ENCODE measurements around the gene ABTB2.

The ABTB2 gene

DNA sequence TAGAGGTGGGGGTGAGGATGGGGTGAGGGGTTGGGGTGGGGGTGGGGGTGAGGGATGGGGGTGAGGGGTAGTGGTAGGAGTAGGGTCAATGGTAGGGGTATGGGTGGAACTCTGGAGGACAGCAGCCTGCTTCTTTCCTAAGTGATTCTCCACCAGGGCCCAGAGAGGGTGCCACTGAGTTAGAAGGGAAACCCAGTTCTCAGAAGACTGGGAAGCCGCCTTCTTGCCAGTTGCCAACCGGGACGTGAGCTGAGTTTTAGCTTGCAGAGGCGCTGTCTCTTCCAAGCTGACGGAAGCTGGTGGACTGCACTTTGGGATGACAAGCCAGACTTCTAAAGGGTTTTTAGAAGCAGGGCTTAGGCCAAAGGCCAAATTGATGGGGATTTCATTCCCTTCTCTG, 148.0 kb downstream of the ABTB2 start:
- DNase-seq (ENCODE audit: low read depth): no peak

DNA sequence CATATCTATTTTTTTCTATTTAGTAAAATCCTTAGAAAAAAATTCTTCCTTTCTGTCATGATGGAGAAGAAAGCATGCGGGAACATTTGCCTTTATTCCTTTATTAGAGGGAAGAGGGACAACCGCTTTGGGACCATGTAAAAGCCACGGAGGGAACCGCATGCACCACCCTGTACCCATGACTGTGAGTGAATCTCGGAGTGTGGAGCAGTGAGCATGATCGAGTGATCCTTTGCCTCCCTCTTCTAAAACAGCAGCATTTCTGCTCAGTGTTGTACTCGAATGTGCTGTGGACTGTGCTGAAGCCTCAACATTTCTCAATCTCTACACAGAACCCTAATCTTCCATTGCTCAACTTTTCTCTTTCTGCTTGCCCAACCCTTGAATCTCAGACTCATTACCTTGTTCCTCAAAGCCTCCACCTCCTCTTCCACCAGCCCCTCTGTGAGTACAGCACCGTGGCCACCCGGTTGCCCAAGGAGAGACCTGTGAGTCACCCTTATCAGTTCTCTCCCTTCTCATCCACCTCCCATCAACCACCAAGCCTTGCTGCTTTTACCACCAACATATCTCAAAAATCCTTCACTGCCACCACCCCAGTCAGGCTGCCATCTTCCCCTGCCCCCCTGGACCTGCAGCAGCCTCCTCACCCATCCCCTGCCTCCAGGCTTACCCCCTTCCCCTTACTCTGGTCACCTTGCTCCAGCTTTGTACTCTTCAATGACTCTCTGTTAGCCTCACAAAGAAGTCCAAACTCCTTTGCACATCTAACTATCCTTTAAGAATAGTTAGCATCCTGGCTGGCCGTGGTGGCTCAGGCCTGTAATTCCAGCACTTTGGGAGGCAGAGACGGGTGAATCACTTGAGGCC, 149.3 kb downstream of the ABTB2 start:
- DNase-seq (ENCODE audit: low read depth): no peak

DNA sequence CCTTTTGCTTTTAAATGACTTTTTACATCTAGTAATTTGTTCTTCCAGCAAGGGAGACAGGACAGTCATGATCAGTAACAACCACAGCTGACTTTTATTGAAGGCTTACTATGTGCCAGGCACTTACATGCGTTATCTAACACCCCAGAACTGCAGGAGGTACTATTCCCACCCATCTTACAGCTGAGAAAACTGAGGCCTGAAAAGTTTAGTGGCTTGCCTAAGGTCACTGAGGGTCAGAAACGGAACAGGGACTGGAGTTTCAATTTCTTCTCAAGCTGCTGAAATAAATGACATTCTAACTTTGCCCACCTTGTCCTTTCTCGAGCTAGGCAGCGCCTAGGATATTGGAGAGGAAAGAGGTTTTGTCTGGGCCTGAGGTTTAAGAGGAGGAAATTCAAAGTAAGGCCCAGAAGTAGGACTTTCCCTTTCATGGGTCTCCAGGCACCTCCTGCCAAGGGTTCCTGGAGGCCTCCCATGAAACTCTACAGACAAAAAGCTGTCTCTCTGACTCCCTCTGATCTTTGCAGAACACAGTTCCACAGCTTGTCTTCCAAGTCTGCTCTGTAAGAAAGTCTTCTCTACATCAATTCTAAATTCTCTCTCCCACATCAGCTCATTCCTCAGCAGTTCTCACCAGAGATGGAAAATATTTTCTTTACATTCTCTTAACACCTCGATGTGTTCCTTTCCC, 150.2 kb downstream of the ABTB2 start:
- no peak for DNase-seq (ENCODE audit: low read depth)

DNA sequence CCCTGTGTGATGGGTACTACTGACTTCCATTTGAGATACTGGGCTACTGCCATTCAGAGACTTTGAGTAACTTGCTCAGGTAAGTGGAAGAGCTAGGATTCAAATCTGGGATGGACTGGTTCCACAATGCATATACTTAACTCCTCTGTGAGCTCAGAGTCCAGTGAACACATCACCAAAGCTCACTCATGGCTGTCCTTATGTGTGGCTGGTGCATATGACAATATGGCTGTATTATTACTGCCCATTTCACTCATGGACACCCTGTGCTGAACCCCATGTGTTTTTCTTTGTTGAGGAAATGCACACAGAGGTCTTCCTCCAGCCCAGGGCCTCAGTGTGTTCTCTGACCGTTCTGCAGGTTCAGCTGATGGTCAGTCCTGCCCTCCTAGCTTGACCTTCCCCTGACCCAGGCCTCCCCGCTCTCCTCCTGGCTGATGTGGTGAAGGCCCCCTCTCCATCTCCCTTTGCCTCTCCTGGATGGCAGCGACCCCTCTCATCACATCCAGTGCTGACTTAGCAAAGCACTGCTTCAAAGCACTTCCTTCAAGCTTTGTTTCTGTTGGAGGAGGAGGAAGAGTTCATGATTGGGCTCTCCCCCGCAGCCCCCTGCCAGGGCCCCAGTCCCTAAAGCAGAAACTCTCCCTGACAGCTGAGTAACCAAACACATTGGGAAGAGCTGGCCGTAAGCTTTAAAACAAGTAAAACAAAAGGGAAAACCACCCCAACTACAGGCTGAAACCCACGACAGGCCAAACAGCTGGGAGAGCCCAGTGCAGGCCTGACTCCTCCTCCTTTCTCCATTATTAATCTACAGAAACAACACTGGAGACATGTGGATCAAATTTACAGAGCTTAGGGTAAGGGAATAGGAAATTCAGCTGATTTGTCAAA, 151.2 kb downstream of the ABTB2 start:
- DNase-seq (ENCODE audit: low read depth): no peak

DNA sequence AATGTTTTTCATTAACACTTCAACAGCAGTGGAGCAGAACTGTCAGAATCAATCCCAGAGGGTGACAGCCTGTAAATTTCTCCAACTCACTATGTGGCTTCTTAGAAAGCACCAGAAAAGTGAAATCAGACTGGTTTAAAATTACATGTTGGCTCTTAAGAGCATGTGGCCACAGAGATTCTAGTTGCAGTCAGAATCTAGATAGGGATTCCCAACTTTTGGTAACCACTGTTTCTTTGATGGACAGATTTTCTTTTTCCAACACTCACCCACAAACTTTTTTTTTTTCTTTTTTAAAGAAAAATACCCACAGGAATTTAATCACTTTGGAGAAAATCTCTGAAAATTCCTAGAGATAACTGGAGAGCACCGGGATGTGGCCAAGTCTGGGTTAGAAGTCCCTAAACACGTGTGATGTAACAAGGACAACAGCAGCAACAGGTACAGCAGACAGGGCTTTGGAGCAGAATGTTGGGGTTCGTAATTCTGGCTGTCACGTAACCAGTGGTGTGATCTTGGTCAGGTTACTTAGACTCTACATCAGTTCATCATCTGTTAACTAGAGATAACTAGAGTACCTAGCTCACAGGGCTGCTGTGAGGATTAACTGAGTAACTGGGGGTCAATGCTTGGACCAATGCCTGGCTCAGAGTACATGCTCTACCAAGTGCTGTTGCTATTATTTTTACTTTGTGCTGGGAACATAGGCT, 152.3 kb downstream of the ABTB2 start:
- DNase-seq (ENCODE audit: low read depth): no peak

DNA sequence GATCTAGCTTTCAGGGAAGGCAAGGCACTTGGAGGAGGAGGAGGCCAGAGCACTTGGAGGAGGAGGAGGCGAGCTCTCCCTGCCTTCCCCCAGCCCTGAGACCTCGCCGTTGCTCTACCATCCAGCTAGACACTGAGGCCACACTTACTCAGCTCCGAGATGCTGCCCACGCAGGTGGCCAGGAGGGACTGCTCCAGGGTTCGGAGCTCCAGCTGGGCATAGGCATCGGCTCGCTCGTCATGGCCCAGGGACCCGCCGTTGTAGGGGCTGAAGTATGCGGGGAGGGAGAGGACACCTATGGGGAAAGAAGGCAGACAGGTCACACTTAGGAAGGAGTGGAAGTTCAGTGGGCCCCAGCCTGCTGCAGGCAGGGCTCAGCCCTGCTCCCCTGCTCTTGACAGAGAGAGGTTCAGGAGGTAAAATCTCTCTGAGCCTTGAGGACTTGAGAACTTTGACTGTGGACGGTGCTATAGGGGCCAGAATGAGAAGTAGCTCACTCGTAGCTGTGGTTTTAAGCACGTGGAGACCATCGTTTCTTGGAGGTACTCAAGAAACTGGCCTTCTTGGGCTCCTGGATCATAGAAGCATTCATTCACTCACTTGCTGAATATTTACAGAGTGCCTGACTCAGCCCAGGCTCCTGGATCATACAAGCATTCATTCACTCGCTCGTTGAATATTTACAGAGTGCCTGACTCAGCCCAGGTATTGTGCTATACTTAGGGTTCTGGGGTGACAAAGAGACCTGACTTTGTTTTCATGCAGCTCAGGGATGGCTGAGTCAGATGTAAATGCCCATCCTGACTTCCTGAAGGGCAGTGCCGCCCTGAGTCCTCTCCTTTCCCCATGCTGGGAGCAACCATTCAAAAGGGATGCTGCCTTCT, 153.2 kb downstream of the ABTB2 start:
- DNase-seq (ENCODE audit: low read depth): no peak

DNA sequence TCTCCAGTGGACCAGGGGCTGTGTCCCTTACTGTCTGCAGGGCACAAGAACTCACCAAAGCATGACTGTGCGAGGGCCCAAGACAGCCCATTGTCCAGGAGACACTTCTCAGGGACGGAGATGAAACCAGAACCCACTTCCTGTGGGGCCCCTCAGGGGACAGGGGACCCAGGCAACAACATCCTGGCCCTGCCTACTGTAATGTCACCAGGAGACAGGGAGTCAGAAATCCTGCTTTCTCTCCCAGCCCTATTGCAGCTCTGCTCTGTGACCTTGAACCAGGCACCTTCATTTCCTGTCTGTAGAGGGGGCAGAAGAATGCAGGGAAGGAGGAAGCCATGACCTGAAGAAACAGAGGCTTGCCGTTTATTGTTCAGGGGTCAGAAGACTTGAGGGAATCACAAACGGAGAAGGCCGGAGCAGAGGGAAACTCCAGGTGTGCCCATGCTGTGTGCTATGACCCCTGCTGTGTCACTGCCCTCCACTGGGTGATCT, 154.4 kb downstream of the ABTB2 start:
- no peak for DNase-seq (ENCODE audit: low read depth)

DNA sequence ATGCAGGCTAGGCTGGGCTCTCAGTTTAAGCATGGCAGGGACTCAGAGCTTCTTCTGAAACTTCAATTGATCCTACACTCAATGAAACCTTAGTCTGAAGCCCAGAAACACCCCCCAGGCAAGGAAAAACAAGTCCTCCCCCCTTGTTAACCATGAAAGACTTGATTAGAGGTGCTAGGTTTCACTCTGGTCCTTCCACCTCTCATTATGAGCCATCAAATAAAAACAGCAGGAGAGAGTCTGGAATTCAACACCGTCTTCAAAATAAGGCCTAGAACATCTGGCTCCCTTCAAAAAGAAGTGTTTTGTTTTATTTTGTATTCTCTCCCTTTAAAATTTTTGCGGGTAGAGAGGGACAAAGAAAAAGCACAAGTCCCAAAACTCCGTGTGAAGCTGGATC, 156.7 kb downstream of the ABTB2 start:
- no peak for DNase-seq (ENCODE audit: low read depth)

DNA sequence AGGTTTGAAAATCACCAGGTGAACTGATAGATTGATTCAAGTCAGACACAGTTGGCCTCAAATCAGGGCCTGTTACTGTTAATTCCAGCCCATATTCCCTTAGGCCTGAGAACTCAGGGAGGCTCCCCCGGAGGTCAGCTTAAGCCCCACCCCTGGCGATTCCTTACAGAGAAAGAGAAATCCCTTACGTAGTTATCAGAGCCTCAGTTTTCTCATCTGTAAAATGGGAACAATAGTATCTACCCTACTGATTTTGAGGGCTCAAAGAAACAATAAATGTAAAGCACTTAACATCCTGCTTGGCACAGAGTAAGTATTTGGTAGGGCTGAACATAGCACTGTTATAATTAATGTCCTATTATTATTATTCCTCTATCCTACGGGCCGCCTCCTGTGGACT, 158.3 kb downstream of the ABTB2 start:
- no peak for DNase-seq (ENCODE audit: low read depth)

DNA sequence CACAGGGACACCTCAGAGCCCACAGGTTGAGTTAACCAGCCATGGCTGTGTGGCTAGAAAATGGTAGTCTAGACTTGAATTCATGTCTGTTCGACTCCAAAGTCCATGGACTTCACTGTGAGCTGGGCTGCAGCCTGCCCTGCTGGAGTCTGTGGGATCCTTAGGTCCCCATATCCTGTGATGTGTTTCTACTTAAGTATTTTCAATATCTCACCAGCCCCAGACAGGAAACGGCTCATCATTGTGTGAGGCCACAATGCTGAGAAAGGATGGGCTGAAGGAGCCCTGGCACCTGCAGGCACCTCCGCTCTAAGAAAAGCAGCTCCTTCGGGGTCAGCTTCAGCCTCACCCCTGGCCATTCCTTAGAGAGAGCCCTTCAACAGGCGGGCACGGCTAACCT, 159.3 kb downstream of the ABTB2 start:
- DNase-seq (ENCODE audit: low read depth): no peak

DNA sequence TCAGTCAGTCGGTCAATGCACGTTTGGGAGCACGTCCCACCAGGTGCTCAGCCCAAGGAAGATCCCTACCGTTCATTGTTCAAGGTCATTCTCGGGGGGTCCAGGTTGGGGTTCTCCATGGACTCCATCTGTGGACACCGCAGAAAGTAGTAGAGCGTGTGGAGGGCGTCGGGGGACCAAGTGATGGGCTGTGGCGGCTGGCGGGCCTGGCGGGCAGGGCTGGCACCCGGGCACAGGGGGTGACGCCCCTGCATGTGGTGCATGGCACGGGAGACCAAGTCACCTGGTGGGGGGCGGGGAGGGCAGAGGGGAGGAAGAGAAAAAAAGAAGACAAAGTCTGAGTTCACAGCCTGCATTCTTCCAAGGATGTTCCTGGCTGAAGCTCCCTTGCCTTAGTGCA, 160.6 kb downstream of the ABTB2 start:
- no peak for DNase-seq (ENCODE audit: low read depth)

DNA sequence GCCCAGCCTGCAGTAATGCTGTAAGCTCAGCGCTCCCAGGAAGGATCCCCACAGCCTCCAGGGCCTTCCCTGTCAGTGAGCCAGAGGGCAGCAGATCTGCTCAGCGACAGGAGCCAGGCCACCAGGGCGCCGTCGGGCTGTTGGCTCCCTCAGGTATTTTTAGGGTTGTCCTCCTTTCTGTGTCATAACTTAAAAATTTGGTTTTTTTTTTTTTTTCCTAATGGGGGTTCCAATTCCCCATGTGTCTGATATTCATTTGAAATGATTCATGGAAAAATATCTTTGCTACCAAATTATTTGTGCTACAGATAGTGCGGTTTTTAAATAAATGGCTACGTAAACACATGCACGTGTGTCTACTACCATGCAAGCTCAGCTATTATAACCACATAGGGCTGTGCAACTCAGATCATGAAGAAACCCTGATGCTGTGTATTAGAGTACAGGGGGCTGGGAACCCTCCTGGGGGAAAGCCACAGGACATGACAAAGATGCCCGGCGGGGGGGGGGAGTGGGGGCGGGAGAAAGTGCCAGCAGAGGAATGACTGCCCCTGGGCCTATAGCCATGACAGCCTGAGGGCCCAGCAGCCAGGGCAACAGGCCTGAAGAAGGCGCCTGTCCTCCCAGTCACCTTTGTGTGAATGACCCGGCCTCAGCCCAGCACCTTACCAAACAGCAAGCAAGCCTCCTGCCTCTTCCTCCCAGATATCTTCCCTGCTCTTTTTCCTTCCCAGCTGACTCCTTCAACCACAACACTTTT, 163.1 kb downstream of the ABTB2 start:
- no peak for DNase-seq (ENCODE audit: low read depth)

DNA sequence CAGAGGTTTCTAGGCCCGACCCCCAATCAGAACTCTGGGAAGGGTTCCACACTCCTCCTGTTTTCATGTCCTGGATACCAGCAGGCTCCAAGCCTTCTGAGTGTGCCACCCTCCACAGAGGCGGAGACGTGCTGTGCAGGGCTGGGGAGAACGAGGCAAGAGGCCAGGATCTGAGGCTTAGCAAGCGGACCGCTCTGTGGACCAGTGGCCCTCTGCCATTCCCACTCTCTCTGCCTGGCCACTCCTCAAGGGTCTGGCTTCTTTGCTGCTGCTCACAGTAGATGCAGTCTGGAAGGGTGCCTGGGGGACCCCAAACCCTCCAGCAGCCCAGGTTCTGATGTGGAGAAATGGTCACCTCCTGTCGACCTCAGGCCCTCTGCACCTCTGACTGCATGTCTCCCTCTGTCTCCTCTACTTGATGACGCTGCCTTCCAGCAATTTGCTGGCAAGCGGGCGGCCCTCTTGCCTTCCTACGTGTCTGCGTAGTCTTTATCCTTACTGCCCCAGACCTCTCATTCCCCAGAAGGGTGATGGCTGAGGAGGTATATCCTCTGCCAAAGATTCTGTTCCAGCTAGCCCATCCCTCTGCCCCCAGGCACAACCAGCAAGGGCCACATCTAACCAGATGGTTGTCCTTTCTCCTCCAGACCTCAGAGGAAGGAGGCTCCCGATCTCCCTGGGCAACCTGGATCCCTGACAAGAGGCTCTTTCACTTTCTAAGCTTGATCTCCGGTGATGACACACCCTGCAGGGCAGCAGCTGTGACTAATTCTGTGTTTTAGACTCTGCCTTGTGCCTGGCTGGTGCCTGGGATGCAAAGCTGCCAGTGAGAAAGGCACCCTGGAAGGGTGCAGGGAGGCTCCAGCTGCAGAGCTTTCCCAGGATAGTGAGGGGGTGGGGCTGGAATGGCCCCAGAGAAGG, 165.1 kb downstream of the ABTB2 start:
- no peak for DNase-seq (ENCODE audit: low read depth)

DNA sequence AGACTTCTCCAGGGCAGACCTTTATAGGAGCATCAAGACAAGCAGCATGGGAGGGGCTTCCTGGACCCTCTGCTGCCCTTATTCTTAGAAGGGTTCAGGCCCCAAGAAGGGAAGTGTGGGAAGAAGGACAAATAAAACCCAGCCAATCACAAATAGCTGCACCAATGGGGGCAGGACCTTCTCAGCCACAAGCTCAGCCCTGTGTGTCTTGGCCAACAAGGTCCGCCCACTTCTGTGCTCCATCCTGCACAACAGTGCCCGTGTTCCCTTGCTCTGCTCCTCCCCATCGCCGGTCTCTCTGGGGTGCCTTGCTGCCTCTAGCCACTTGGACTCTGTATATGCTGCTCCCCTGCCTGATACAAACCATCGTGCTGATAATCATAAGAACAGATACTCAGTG, 166.2 kb downstream of the ABTB2 start:
- DNase-seq (ENCODE audit: low read depth): no peak

DNA sequence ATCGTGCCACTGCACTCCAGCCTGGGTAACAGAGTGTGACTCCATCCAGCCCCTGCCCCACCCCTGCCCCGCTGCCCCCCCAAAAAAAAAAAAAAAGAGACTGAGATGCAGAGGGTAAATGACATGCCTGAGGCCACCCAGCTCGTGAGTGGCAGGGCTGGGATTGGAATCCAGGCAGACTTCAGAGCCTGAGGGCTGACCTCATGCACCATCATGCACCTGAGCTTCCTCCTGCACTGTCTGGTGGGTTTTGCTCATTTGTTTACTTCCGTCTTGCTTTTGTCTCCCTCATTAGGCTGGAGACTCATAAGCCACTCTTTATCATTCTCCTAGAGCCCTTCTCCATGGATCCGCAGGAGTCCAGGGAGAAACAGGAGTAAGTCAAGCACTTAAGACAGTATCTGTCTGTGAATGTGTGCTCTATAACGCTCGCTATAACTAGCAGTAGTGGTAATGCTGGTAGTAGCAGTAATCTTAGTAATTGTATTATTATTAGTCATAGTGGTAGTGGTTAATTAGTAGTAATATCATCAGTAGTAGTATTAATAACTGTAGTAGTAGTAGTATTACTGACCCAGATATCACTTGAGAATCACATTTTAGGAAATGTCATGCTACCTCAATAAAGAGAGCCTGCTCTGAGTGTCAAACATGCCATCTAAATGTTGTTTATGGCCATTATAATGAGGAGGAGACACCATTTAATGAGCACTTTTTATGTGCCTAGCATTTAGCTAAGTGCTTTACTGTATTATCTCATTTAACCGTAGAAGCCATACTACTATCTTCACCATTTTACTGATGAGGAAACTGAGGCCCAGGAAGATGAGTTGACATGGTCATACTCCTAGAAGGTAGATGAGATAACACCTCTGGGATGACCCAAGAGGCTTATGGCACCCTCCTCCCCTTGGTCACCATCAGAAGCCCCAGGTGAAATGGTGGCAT, 167.3 kb downstream of the ABTB2 start:
- no peak for DNase-seq (ENCODE audit: low read depth)

DNA sequence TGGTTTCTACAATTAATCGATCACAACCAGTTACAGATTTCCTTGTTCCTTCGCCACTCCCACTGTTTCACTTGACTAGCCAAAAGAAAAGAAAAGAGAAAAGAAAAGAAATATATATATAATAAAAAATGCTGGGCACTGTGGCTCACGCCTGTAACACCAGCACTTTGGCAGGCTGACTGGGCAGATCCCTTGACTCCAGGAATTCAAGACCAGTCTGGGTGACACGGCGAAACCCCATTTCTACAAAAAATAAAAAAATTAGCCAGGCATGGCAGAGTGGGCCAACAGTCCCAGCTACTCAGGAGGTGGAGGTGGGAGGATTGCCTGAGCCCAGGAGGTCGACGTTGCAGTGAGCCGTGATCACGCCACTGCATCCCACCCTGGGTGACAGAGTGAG, 168.6 kb downstream of the ABTB2 start:
- DNase-seq (ENCODE audit: low read depth): no peak

DNA sequence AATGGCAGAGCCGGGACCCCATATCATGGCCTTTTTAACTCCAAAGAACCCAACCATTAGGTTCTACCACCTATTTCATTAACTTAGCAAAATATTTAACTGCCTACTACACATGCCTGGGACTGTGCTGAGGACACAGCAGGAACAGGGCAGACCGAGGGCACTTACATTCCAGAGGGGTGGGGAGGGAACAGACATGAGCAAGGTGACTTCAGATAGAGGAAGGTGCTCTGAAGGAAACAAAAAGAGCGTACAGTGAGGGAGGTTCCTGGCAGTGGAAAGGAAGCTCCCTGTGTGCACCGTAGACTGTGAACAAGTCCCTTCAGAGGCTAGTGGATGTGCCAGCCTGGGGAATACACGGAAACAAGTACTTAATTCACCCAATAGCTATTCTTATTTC, 169.6 kb downstream of the ABTB2 start:
- DNase-seq (ENCODE audit: low read depth): no peak
